Endothelial cell (in vitro differentiated cells): ENCODE measurements around the gene TXNDC2. TPM values are rescaled to one million over a fixed set of nuclear protein-coding genes. Genes with fewer than 3 reads are reported as not detected.

ENCODE experiments used
- DNase-seq: peaks from one replicate; pipeline ENCODE4 v3.0.0; 2021; ENCODE audit warnings: low spot score
- H3K27ac Mint-ChIP-seq: one replicate; pipeline ENCODE4 v1.8.0; 2021; ENCODE audit warnings: mixed read lengths, inconsistent platforms; ENCODE audit not compliant: unreplicated experiment
- H3K27me3 Mint-ChIP-seq: one replicate; pipeline ENCODE4 v1.8.0; 2021; ENCODE audit warnings: mild to moderate bottlenecking, moderate library complexity, mixed read lengths, inconsistent platforms; ENCODE audit not compliant: unreplicated experiment
- H3K36me3 Mint-ChIP-seq: one replicate; pipeline ENCODE4 v1.8.0; 2021; ENCODE audit warnings: mild to moderate bottlenecking, low read depth, mixed read lengths, inconsistent platforms; ENCODE audit not compliant: unreplicated experiment
- H3K4me1 Mint-ChIP-seq: one replicate; pipeline ENCODE4 v1.8.0; 2021; ENCODE audit warnings: mild to moderate bottlenecking, mixed read lengths, inconsistent platforms; ENCODE audit not compliant: unreplicated experiment
- H3K4me3 Mint-ChIP-seq: one replicate; pipeline ENCODE4 v1.8.0; 2021; ENCODE audit warnings: mild to moderate bottlenecking, mixed read lengths, inconsistent platforms; ENCODE audit not compliant: unreplicated experiment
- H3K9me3 Mint-ChIP-seq: one replicate; pipeline ENCODE4 v1.8.0; 2021; ENCODE audit warnings: mixed read lengths, inconsistent platforms; ENCODE audit not compliant: unreplicated experiment
- total RNA-seq: library from RNA; stranded (reverse); fragmentation: NEBNext Ultra II Directional; extraction: Animal tissue kit (Norgen Biotek cat#: 25700); gene quantifications from one replicate; pipeline ENCODE4 v1.2.1, GENCODE V29; 2021; ENCODE audit not compliant: unreplicated experiment
- TF ChIP-seq, protein P1 (sequence below): fragments of 200-600 bp; sonication (generic); IDR thresholded peaks from one replicate; pipeline ENCODE4 v1.5.0; 2021; ENCODE audit warnings: antibody characterized with exemption; ENCODE audit not compliant: unreplicated experiment

Gene TXNDC2
- total RNA-seq, 1 donor from 2014 or later = not detected

DNA sequence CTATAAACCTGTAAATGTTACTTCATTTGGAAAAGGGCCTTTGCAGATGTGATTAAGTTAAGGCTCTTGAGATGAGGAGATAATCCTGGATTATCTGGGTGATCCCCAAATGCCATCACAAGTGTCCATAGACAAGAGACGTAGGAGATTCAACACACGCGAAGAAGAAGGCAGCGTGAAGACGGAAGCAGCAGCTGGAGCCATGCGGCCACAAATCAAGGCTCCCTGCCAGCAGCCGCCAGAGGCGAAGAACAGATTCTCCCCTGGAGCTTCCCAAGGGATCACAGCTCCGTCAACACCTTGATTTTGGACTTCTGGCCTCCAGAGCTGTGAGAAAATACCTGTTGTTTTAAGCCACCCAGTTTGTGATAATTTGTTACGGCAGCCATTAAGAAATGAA lies 17.1 kb downstream of the TXNDC2 start:
- Mint-ChIP-seq H3K4me1 (no peaks in the 10 kb centered on the region), H3K9me3 (no peaks in the 10 kb centered on the region), H3K27me3 (peaks cover 4% of the 10 kb centered on the region), H3K36me3 (no peaks in the 10 kb centered on the region), H3K4me3 (no peak overlapping the region), H3K27ac (no peak overlapping the region)
- no peak for DNase-seq
- TF ChIP-seq, protein P1, sequence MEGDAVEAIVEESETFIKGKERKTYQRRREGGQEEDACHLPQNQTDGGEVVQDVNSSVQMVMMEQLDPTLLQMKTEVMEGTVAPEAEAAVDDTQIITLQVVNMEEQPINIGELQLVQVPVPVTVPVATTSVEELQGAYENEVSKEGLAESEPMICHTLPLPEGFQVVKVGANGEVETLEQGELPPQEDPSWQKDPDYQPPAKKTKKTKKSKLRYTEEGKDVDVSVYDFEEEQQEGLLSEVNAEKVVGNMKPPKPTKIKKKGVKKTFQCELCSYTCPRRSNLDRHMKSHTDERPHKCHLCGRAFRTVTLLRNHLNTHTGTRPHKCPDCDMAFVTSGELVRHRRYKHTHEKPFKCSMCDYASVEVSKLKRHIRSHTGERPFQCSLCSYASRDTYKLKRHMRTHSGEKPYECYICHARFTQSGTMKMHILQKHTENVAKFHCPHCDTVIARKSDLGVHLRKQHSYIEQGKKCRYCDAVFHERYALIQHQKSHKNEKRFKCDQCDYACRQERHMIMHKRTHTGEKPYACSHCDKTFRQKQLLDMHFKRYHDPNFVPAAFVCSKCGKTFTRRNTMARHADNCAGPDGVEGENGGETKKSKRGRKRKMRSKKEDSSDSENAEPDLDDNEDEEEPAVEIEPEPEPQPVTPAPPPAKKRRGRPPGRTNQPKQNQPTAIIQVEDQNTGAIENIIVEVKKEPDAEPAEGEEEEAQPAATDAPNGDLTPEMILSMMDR = no peak

DNA sequence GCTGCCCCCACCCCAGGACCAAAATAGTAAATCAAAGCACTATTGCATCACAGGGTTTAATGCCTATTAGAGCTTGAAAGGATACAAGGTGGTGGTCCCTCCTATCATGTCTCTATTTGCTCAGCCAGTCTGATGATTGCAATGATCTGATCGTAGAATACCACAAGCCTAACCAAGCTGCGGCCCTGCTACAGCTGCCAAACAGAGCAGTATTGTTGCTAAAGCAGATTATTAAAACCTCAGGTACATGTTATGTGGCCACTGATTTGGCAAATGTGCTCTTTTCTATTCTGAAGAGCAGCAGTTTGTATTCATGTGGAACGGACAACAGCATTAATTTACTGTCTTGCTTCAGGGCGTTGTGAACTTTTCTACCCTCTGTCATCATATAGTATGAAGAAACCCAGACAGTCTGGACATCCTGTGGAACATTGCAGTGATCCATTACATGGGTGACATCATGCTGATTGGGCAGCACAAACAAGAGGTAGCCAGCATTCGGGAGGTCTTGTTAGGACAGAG lies 19.7 kb downstream of the TXNDC2 start:
- Mint-ChIP-seq H3K27ac (no peak overlapping the region), H3K4me3 (no peak overlapping the region), H3K4me1 (no peaks in the 10 kb centered on the region), H3K9me3 (no peaks in the 10 kb centered on the region), H3K36me3 (no peaks in the 10 kb centered on the region), H3K27me3 (peaks cover 5% of the 10 kb centered on the region)
- TF ChIP-seq, protein P1 = no peak
- DNase-seq = no peak

DNA sequence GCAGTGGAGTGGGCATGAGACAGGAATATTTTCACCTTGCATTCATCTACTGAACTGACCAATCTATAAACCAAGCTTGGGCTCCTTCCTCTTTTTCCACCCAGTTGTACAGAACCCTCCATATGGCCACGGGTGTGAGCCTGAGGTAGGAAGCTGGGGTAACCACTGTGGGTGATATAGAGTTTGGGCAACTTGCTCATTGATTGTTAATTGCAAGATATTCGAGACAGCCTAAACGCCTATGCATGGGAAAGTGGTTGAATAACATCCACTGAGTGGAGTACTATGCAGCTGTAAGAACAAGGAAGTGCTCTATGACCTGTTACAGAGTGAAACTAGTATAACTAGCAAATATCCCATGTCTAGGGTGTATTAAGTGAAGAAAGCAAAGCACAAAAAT lies 20.7 kb downstream of the TXNDC2 start:
- Mint-ChIP-seq H3K27me3 (peaks cover 4% of the 10 kb centered on the region), H3K4me1 (no peaks in the 10 kb centered on the region), H3K36me3 (no peaks in the 10 kb centered on the region), H3K4me3 (no peak overlapping the region), H3K9me3 (no peaks in the 10 kb centered on the region), H3K27ac (no peak overlapping the region)
- DNase-seq = no peak
- TF ChIP-seq, protein P1 = no peak

DNA sequence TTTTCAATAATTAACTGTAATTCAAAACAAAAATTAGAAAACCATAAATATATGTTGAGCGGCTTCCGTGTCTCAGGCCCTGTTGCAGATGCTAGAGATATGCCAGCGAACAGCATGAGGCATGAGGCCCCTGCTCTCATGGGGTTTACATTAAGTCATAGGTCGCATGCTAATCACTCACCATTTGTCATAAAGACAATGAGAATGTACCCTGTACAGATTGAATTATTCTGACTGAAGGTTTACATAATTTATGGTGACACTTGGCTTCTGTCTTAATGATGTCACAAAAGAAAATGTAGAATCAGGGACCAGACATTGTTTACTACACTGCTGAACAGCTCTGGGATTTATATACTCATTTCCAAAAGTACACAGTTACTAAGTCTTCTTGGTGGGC lies 22.1 kb downstream of the TXNDC2 start:
- Mint-ChIP-seq H3K4me3 (no peak overlapping the region), H3K9me3 (no peaks in the 10 kb centered on the region), H3K36me3 (no peaks in the 10 kb centered on the region), H3K27ac (no peak overlapping the region), H3K27me3 (peaks cover 4% of the 10 kb centered on the region), H3K4me1 (peaks cover 2% of the 10 kb centered on the region)
- TF ChIP-seq, protein P1 = no peak
- DNase-seq = no peak

DNA sequence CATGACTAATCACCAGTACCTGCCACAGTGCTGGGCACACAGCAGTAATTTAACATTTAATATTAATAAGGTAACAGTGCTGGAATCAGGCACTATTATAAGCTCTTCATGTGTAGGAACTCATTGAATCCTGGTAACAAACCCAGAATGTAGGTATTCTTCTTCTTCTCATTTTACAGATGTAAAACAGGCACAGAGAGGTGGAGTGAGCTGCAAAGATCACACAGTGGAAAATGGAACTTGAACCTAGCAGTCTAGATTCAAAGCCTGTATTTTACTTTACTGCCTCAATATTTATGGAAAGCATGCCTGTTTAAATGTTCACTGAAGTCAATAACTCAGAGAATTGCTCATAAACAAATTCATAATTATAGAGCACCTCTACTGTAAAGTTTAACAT lies 24.3 kb downstream of the TXNDC2 start:
- Mint-ChIP-seq H3K9me3 (no peaks in the 10 kb centered on the region), H3K27me3 (peaks cover 9% of the 10 kb centered on the region), H3K27ac (no peak overlapping the region), H3K36me3 (peaks cover 6% of the 10 kb centered on the region), H3K4me1 (peaks cover 11% of the 10 kb centered on the region), H3K4me3 (no peak overlapping the region)
- DNase-seq = no peak
- TF ChIP-seq, protein P1 = no peak
